ENCODE results near the gene CIB4. TPM values are rescaled to one million over a fixed set of nuclear protein-coding genes. Genes with fewer than 3 reads are reported as not detected.
"Not testable (repeated sequence)": the region's sequence is repeated elsewhere in the genome, so short reads cannot be mapped to it uniquely, and the experiment has no call there.

The CIB4 gene
- total RNA-seq, 2 donors from 2014 or later = not detected

GRCh38 chr2:26670171-26670570 lies 29.0 kb upstream of the CIB4 start:
- Histone ChIP-seq H3K4me3 (no peak overlapping the region), H3K27ac (no peak overlapping the region), H3K4me1 (no peaks in the 10 kb centered on the region), H3K27me3 (no peaks in the 10 kb centered on the region), H3K36me3 (replicated peaks in 1 of 2; ENCODE audit: insufficient read depth in 1 of 2, low read depth in 2 of 2) (no peaks in the 10 kb centered on the region), H3K9me3 (no peaks in the 10 kb centered on the region)
- no peak for DNase-seq
- intact Hi-C loops (cut with DNase I) = loop anchor here (5.0 kb wide), 1 partner anchor 53 kb away; no protein-coding TSS in a partner anchor
- no peak for ATAC-seq
- TF ChIP-seq POLR2A (IDR thresholded peaks at IDR 0.05) = no peak
- no peak for TF ChIP-seq CTCF (IDR thresholded peaks at IDR 0.05)
- WGBS, 2 donors = 61 to 65% methylated on average over 3 of the region's 3 CpGs

GRCh38 chr2:26668856-26669750 lies 27.9 kb upstream of the CIB4 start:
- Histone ChIP-seq H3K36me3 (replicated peaks in 1 of 2; ENCODE audit: insufficient read depth in 1 of 2, low read depth in 2 of 2) (no peaks in the 10 kb centered on the region), H3K27me3 (no peaks in the 10 kb centered on the region), H3K9me3 (no peaks in the 10 kb centered on the region), H3K27ac (no peak overlapping the region), H3K4me1 (no peaks in the 10 kb centered on the region), H3K4me3 (no peak overlapping the region)
- TF ChIP-seq POLR2A (IDR thresholded peaks at IDR 0.05) (no peak), CTCF (IDR thresholded peaks at IDR 0.05) (no peak)
- WGBS, 2 donors = 76 to 78% methylated on average over 8 of the region's 8 CpGs
- ATAC-seq (no peak), DNase-seq (no peak)
- intact Hi-C loops (cut with DNase I) = no loop called here

- WGBS, 2 donors = 84 to 85% methylated on average over 4 of the region's 4 CpGs
- Histone ChIP-seq H3K9me3 (no peaks in the 10 kb centered on the region), H3K4me3 (no peak overlapping the region), H3K27me3 (no peaks in the 10 kb centered on the region), H3K27ac (no peak overlapping the region), H3K4me1 (no peaks in the 10 kb centered on the region), H3K36me3 (replicated peaks in 1 of 2; ENCODE audit: insufficient read depth in 1 of 2, low read depth in 2 of 2) (no peaks in the 10 kb centered on the region)
- no peak for TF ChIP-seq POLR2A (IDR thresholded peaks at IDR 0.05)
- no peak for TF ChIP-seq CTCF (IDR thresholded peaks at IDR 0.05)
- no peak for ATAC-seq
- DNase-seq = no peak
- intact Hi-C loops (cut with DNase I) = no loop called here
Observed at GRCh38 chr2:26668041-26668440, 26.9 kb upstream of the CIB4 start.

- DNase-seq (no peak), ATAC-seq (no peak)
- Histone ChIP-seq H3K4me3 (no peak overlapping the region), H3K9me3 (no peaks in the 10 kb centered on the region), H3K27ac (no peak overlapping the region), H3K36me3 (replicated peaks in 1 of 2; ENCODE audit: insufficient read depth in 1 of 2, low read depth in 2 of 2) (no peaks in the 10 kb centered on the region), H3K4me1 (no peaks in the 10 kb centered on the region), H3K27me3 (no peaks in the 10 kb centered on the region)
- TF ChIP-seq POLR2A (IDR thresholded peaks at IDR 0.05) (no peak), CTCF (IDR thresholded peaks at IDR 0.05) (no peak)
- WGBS, 2 donors = 69 to 100% methylated on average over 2 of the region's 2 CpGs
- intact Hi-C loops (cut with DNase I) = no loop called here
Observed at GRCh38 chr2:26666671-26667070, 25.5 kb upstream of the CIB4 start.

- H3K9me3 ChIP-seq; H3K27me3 ChIP-seq; H3K36me3 ChIP-seq (replicated peaks in 1 of 2; ENCODE audit: insufficient read depth in 1 of 2, low read depth in 2 of 2); H3K4me3 ChIP-seq; DNase-seq; ATAC-seq; H3K4me1 ChIP-seq; intact Hi-C loops (cut with DNase I); H3K27ac ChIP-seq: not testable (repeated sequence)
- 89 to 93% methylated on average over 18 to 19 of the region's 21 CpGs for WGBS, 2 donors
Observed at GRCh38 chr2:26665296-26665695, 24.1 kb upstream of the CIB4 start.
